Measurements from ENCODE around the gene HSCB.
"Not testable (repeated sequence)": the region's sequence is repeated elsewhere in the genome, so short reads cannot be mapped to it uniquely, and the experiment has no call there.

HSCB gene

GRCh38 chr22:28741785-28742561 is at the start of gene HSCB, which contains the start of gene CHEK2:
HSCB (plus strand) TSS chr22:28742039; CDS start chr22:28742096, 57 bp downstream.
CHEK2 (minus strand) TSS chr22:28741820; CDS start chr22:28734721, 7,099 bp downstream.
- peak; percentile 98 for DNase-seq (ENCODE audit: low spot score)

GRCh38 chr22:28693041-28693760 is 48.6 kb upstream of the HSCB start:
- DNase-seq (ENCODE audit: low spot score) = not testable (repeated sequence)

- peak; percentile 28 for DNase-seq (ENCODE audit: low spot score)
Observed at GRCh38 chr22:28702891-28703290, 38.9 kb upstream of the HSCB start.

GRCh38 chr22:28703436-28703835 is 38.4 kb upstream of the HSCB start:
- DNase-seq (ENCODE audit: low spot score) = no peak

- DNase-seq (ENCODE audit: low spot score) = peak; percentile 51
Observed at GRCh38 chr22:28706845-28707244, 35.0 kb upstream of the HSCB start.

GRCh38 chr22:28710107-28710506 is 31.7 kb upstream of the HSCB start:
- no peak for DNase-seq (ENCODE audit: low spot score)

- no peak for DNase-seq (ENCODE audit: low spot score)
Observed at GRCh38 chr22:28710576-28711191, 31.2 kb upstream of the HSCB start.

- no peak for DNase-seq (ENCODE audit: low spot score)
Observed at GRCh38 chr22:28711341-28711740, 30.5 kb upstream of the HSCB start.

GRCh38 chr22:28711820-28712777 is 29.7 kb upstream of the HSCB start:
- no peak for DNase-seq (ENCODE audit: low spot score)

- no peak for DNase-seq (ENCODE audit: low spot score)
Observed at GRCh38 chr22:28714043-28714628, 27.7 kb upstream of the HSCB start.

- no peak for DNase-seq (ENCODE audit: low spot score)
Observed at GRCh38 chr22:28715611-28716010, 26.2 kb upstream of the HSCB start.

- no peak for DNase-seq (ENCODE audit: low spot score)
Observed at GRCh38 chr22:28716686-28717085, 25.2 kb upstream of the HSCB start.

GRCh38 chr22:28718044-28718443 is 23.8 kb upstream of the HSCB start:
- DNase-seq (ENCODE audit: low spot score) = no peak

- no peak for DNase-seq (ENCODE audit: low spot score)
Observed at GRCh38 chr22:28728002-28728401, 13.8 kb upstream of the HSCB start.

- DNase-seq (ENCODE audit: low spot score) = no peak
Observed at GRCh38 chr22:28728621-28729313, 13.1 kb upstream of the HSCB start.

GRCh38 chr22:28730179-28730578 is 11.7 kb upstream of the HSCB start:
- DNase-seq (ENCODE audit: low spot score) = no peak

GRCh38 chr22:28734393-28734792 is 7.4 kb upstream of the HSCB start:
- no peak for DNase-seq (ENCODE audit: low spot score)

- DNase-seq (ENCODE audit: low spot score) = no peak
Observed at GRCh38 chr22:28736301-28737155, 5.3 kb upstream of the HSCB start.

GRCh38 chr22:28737701-28738100 is 4.1 kb upstream of the HSCB start:
- no peak for DNase-seq (ENCODE audit: low spot score)

- not testable (repeated sequence) for DNase-seq (ENCODE audit: low spot score)
Observed at GRCh38 chr22:28738876-28739275, 3.0 kb upstream of the HSCB start.

All from germinal center (tissue), 1 donor.